HepG2 (cell line): ENCODE measurements around the gene GHR.

Source experiments
- GATAD2A ChIP-seq: IDR thresholded peaks from 2 replicates; pipeline ENCODE4 v1.6.1; 2016
- GPN1 ChIP-seq: sonication (generic); formaldehyde crosslinking; IDR thresholded peaks from 2 replicates; pipeline ENCODE4 v1.5.1; 2020; ENCODE audit warnings: missing genetic modification reagents, borderline replicate concordance
- HMG20A ChIP-seq: IDR thresholded peaks from 2 replicates; pipeline ENCODE4 v1.6.1; 2016; ENCODE audit warnings: borderline replicate concordance
- SNAPC2 ChIP-seq: sonication (generic); formaldehyde crosslinking; IDR thresholded peaks from 2 replicates; pipeline ENCODE4 v1.8.1; 2022; ENCODE audit warnings: mild to moderate bottlenecking, missing genetic modification reagents
- SRSF1 ChIP-seq: fragments of 200-400 bp; formaldehyde crosslinking; optimal IDR thresholded peaks from 2 replicates; pipeline ENCODE3; 2017; ENCODE audit warnings: mild to moderate bottlenecking, low read depth, low read length, moderate library complexity
- TMF1 ChIP-seq: sonication (generic); formaldehyde crosslinking; IDR thresholded peaks from 2 replicates; pipeline ENCODE4 v1.8.1; 2022; ENCODE audit warnings: low read depth, missing genetic modification reagents
- ZNF446 ChIP-seq: sonication (generic); formaldehyde crosslinking; IDR thresholded peaks from 2 replicates; pipeline ENCODE4 v1.5.0; 2020; ENCODE audit warnings: mild to moderate bottlenecking, missing genetic modification reagents
- ZNF576 ChIP-seq: sonication (generic); formaldehyde crosslinking; IDR thresholded peaks from 2 replicates; pipeline ENCODE4 v1.4.0; 2020; ENCODE audit warnings: mild to moderate bottlenecking, missing genetic modification reagents
- ZNF580 ChIP-seq: IDR thresholded peaks from 2 replicates; pipeline ENCODE4 v1.6.1; 2016; ENCODE audit warnings: low read depth, borderline replicate concordance
- ZNF781 ChIP-seq: sonication (generic); formaldehyde crosslinking; IDR thresholded peaks from 2 replicates; pipeline ENCODE4 v1.5.1; 2020; ENCODE audit warnings: borderline replicate concordance, mild to moderate bottlenecking, missing genetic modification reagents; ENCODE audit errors: not compliant biosample characterization
- TF ChIP-seq, protein P1 (sequence below): sonication (generic); formaldehyde crosslinking; IDR thresholded peaks from 2 replicates; pipeline ENCODE4 v1.5.0; 2020; ENCODE audit warnings: mild to moderate bottlenecking, missing genetic modification reagents, moderate library complexity
- TF ChIP-seq, protein P2 (sequence below): IDR thresholded peaks from 2 replicates; pipeline ENCODE4 v1.6.1; 2016; ENCODE audit warnings: control low read depth

DNA sequence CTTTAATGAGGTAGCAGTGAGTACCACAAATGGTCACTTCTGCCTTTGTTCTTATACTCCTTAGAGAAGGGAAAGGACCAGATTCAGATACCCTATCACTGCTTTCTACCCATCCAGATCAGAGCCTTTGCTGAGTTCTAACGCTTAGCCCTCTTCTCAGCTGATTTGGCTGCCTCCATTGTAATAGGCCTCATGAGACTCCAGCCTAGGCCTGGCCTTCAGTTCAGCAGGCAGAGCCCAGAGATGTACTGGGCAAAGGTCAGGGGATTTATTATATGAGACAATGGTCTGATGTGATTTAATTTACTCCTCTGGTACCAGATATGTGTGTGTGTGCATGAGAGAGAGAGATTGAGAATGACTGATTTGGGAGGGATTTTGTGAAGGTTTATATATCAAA, 124.7 kb downstream of the GHR start:
- no peak for TF ChIP-seq ZNF580 (CRISPR knock-in tag)
- TF ChIP-seq ZNF446 (CRISPR knock-in tag): no peak
- no peak for TF ChIP-seq ZNF576
- no peak for TF ChIP-seq GATAD2A (CRISPR knock-in tag)
- TF ChIP-seq, protein P1, sequence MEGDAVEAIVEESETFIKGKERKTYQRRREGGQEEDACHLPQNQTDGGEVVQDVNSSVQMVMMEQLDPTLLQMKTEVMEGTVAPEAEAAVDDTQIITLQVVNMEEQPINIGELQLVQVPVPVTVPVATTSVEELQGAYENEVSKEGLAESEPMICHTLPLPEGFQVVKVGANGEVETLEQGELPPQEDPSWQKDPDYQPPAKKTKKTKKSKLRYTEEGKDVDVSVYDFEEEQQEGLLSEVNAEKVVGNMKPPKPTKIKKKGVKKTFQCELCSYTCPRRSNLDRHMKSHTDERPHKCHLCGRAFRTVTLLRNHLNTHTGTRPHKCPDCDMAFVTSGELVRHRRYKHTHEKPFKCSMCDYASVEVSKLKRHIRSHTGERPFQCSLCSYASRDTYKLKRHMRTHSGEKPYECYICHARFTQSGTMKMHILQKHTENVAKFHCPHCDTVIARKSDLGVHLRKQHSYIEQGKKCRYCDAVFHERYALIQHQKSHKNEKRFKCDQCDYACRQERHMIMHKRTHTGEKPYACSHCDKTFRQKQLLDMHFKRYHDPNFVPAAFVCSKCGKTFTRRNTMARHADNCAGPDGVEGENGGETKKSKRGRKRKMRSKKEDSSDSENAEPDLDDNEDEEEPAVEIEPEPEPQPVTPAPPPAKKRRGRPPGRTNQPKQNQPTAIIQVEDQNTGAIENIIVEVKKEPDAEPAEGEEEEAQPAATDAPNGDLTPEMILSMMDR: no peak
- no peak for TF ChIP-seq SNAPC2 (CRISPR knock-in tag)
- TF ChIP-seq GPN1 (CRISPR knock-in tag): no peak
- TF ChIP-seq, protein P2, sequence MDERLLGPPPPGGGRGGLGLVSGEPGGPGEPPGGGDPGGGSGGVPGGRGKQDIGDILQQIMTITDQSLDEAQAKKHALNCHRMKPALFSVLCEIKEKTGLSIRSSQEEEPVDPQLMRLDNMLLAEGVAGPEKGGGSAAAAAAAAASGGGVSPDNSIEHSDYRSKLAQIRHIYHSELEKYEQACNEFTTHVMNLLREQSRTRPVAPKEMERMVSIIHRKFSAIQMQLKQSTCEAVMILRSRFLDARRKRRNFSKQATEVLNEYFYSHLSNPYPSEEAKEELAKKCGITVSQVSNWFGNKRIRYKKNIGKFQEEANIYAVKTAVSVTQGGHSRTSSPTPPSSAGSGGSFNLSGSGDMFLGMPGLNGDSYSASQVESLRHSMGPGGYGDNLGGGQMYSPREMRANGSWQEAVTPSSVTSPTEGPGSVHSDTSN (CRISPR knock-in tag): no peak
- no peak for TF ChIP-seq TMF1 (CRISPR knock-in tag)
- no peak for TF ChIP-seq SRSF1
- TF ChIP-seq ZNF781 (CRISPR knock-in tag): no peak
- TF ChIP-seq HMG20A: no peak
